Measurements from ENCODE around the gene SCO1.
"Not testable (repeated sequence)": the region's sequence is repeated elsewhere in the genome, so short reads cannot be mapped to it uniquely, and the experiment has no call there.

Gene SCO1

GRCh38 chr17:10726196-10726595 is 28.9 kb upstream of the SCO1 start:
- DNase-seq, result no peak

GRCh38 chr17:10725262-10725661 is 27.9 kb upstream of the SCO1 start:
- no peak for DNase-seq

- no peak for DNase-seq
Observed at GRCh38 chr17:10724546-10725195, 27.3 kb upstream of the SCO1 start.

- DNase-seq, result no peak
Observed at GRCh38 chr17:10718547-10718946, 21.2 kb upstream of the SCO1 start.

- no peak for DNase-seq
Observed at GRCh38 chr17:10716218-10716617, 18.9 kb upstream of the SCO1 start.

- DNase-seq, result no peak
Observed at GRCh38 chr17:10713318-10713717, 16.0 kb upstream of the SCO1 start.

GRCh38 chr17:10705727-10706126 is 8.4 kb upstream of the SCO1 start:
- no peak for DNase-seq

GRCh38 chr17:10702574-10702973 is 5.2 kb upstream of the SCO1 start:
- no peak for DNase-seq

- DNase-seq, result no peak
Observed at GRCh38 chr17:10699856-10700255, 2.5 kb upstream of the SCO1 start.

- peak in 1 of 56 donors; percentile 2 for DNase-seq
Observed at GRCh38 chr17:10698096-10698818, 924 bp upstream of the SCO1 start.

GRCh38 chr17:10695875-10696407 is 1.4 kb downstream of the SCO1 start:
- not testable (repeated sequence) for DNase-seq

- DNase-seq, result no peak
Observed at GRCh38 chr17:10687499-10687898, 9.8 kb downstream of the SCO1 start.

GRCh38 chr17:10683853-10684252 is 13.5 kb downstream of the SCO1 start:
- no peak for DNase-seq

- no peak for DNase-seq
Observed at GRCh38 chr17:10681866-10682446, 15.4 kb downstream of the SCO1 start.

- no peak for DNase-seq
Observed at GRCh38 chr17:10674704-10675103, 22.6 kb downstream of the SCO1 start.

GRCh38 chr17:10673312-10673711 is 24.0 kb downstream of the SCO1 start:
- DNase-seq, result no peak

GRCh38 chr17:10668775-10669174 is 28.6 kb downstream of the SCO1 start:
- no peak for DNase-seq

GRCh38 chr17:10666906-10667305 is 30.4 kb downstream of the SCO1 start:
- no peak for DNase-seq

- DNase-seq, result no peak
Observed at GRCh38 chr17:10664571-10664970, 32.8 kb downstream of the SCO1 start.

- no peak for DNase-seq
Observed at GRCh38 chr17:10663231-10663630, 34.1 kb downstream of the SCO1 start.

- no peak for DNase-seq
Observed at GRCh38 chr17:10661437-10661836, 35.9 kb downstream of the SCO1 start.

- no peak for DNase-seq
Observed at GRCh38 chr17:10657879-10658278, 39.5 kb downstream of the SCO1 start.

- peak in 24 of 56 donors; percentile 2 to 53 (median 27) for DNase-seq
Observed at GRCh38 chr17:10657148-10657547, 40.2 kb downstream of the SCO1 start, which contains the start of gene MYH3. Gene MYH3 (minus strand): TSS chr17:10657309. CDS start chr17:10655064, 2,245 bp downstream.
